ENCODE results near the gene SLC4A9. TPM values are rescaled to one million over a fixed set of nuclear protein-coding genes. Genes with fewer than 3 reads are reported as not detected.
"Not testable (repeated sequence)": the region's sequence is repeated elsewhere in the genome, so short reads cannot be mapped to it uniquely, and the experiment has no call there.

The SLC4A9 gene
- total and polyA plus RNA-seq, 2 donors (not counting 3 experiments of a cell fraction or from before 2014, with no cell fraction given), result not detected

GRCh38 chr5:140420665-140421361 is 60.8 kb downstream of the SLC4A9 start:
- Histone ChIP-seq H3K4me2 (ENCODE audit: insufficient read depth, low read length) (no peak overlapping the region), H3K27ac (ENCODE audit: insufficient read depth, low read depth, low read length) (no peak overlapping the region), H3K27me3 (ENCODE audit: control insufficient read depth in 2 of 2, insufficient read depth in 2 of 2, low read length in 2 of 2) (no peaks in the 10 kb centered on the region), H3K79me2 (ENCODE audit: control insufficient read depth, insufficient read depth, low read length) (peaks cover 85% of the 10 kb centered on the region), H3K4me1 (ENCODE audit: control insufficient read depth, extremely low read depth, insufficient read depth, low read length) (no peaks in the 10 kb centered on the region), H4K20me1 (replicated peaks; ENCODE audit: control insufficient read depth, extremely low read depth, insufficient read depth, low read length) (peaks cover 11% of the 10 kb centered on the region), H3K9me1 (replicated peaks; ENCODE audit: control insufficient read depth, extremely low read depth, insufficient read depth, low read length) (peaks cover 2% of the 10 kb centered on the region), H3K36me3 (ENCODE audit: control insufficient read depth in 2 of 2, extremely low read depth in 1 of 2, insufficient read depth in 2 of 2, low read length in 2 of 2) (no peaks in the 10 kb centered on the region), H3K9ac (replicated peaks; ENCODE audit: extremely low read depth, insufficient read depth, low read length) (no peak overlapping the region), H3K9me3 (replicated peaks; ENCODE audit: control insufficient read depth, insufficient read depth, low read length) (no peaks in the 10 kb centered on the region), H3K4me3 (replicated peaks in 1 of 3; ENCODE audit: insufficient read depth in 1 of 3, low read depth in 1 of 3, low read length in 3 of 3) (no peak overlapping the region), H2AFZ (ENCODE audit: low read depth, low read length) (no peak overlapping the region)
- CTCF ChIA-PET, result no interaction called here
- intact Hi-C loops (cut with micrococcal nuclease) (no loop called here), dilution Hi-C loops (cut with MboI; ENCODE audit: extremely low pct_ligation_motif_present, low sequenced_read_pairs) (no loop called here)
- BruUV-seq (replicated peaks), result no TSS peak
- TF ChIP-seq POLR2A (IDR thresholded peaks at IDR 0.05; ENCODE audit: low read depth, low read length) (no peak), GATA2 (IDR thresholded peaks at IDR 0.05; ENCODE audit: insufficient read depth, insufficient read length, low read depth, low read length) (no peak), POLR2AphosphoS5 (IDR thresholded peaks at IDR 0.05; ENCODE audit: insufficient read depth, low read depth, low read length) (no peak), JUN (IDR thresholded peaks at IDR 0.05; ENCODE audit: borderline replicate concordance, insufficient read depth, insufficient read length, low read depth) (no peak), MYC (IDR thresholded peaks at IDR 0.05; ENCODE audit: low read depth, low read length) (no peak), FOS (IDR thresholded peaks at IDR 0.05; ENCODE audit: borderline replicate concordance, insufficient read depth, low read length) (no peak), EZH2 (IDR thresholded peaks at IDR 0.05; ENCODE audit: borderline replicate concordance, low read depth, low read length, severe bottlenecking) (no peak)
- TF ChIP-seq, protein P1, sequence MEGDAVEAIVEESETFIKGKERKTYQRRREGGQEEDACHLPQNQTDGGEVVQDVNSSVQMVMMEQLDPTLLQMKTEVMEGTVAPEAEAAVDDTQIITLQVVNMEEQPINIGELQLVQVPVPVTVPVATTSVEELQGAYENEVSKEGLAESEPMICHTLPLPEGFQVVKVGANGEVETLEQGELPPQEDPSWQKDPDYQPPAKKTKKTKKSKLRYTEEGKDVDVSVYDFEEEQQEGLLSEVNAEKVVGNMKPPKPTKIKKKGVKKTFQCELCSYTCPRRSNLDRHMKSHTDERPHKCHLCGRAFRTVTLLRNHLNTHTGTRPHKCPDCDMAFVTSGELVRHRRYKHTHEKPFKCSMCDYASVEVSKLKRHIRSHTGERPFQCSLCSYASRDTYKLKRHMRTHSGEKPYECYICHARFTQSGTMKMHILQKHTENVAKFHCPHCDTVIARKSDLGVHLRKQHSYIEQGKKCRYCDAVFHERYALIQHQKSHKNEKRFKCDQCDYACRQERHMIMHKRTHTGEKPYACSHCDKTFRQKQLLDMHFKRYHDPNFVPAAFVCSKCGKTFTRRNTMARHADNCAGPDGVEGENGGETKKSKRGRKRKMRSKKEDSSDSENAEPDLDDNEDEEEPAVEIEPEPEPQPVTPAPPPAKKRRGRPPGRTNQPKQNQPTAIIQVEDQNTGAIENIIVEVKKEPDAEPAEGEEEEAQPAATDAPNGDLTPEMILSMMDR (IDR thresholded peaks at IDR 0.05; ENCODE audit: extremely low read depth in 1 of 2, insufficient read depth in 1 of 2, low read depth in 1 of 2, low read length in 2 of 2), result no peak
- TF ChIP-seq, protein P2, sequence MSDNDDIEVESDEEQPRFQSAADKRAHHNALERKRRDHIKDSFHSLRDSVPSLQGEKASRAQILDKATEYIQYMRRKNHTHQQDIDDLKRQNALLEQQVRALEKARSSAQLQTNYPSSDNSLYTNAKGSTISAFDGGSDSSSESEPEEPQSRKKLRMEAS (IDR thresholded peaks at IDR 0.05; ENCODE audit: insufficient read depth, insufficient read length), result no peak
- DNase-seq (ENCODE audit: low read depth, low spot score) (no peak), FAIRE-seq (no peak)
- POLR2A ChIA-PET, result no interaction called here

- BruUV-seq (replicated peaks); CTCF ChIA-PET: not testable (repeated sequence)
Observed at GRCh38 chr5:140421375-140421774, 61.4 kb downstream of the SLC4A9 start.

More at GRCh38 chr5:140421375-140421774, 61.4 kb downstream of the SLC4A9 start:
- FAIRE-seq; H3K27me3 ChIP-seq (ENCODE audit: control insufficient read depth in 2 of 2, insufficient read depth in 2 of 2, low read length in 2 of 2); intact Hi-C loops (cut with micrococcal nuclease); POLR2A ChIA-PET; dilution Hi-C loops (cut with MboI; ENCODE audit: extremely low pct_ligation_motif_present, low sequenced_read_pairs); H3K4me2 ChIP-seq (ENCODE audit: insufficient read depth, low read length); H3K9me3 ChIP-seq (replicated peaks; ENCODE audit: control insufficient read depth, insufficient read depth, low read length); H3K9me1 ChIP-seq (replicated peaks; ENCODE audit: control insufficient read depth, extremely low read depth, insufficient read depth, low read length); H3K4me1 ChIP-seq (ENCODE audit: control insufficient read depth, extremely low read depth, insufficient read depth, low read length); H3K36me3 ChIP-seq (ENCODE audit: control insufficient read depth in 2 of 2, extremely low read depth in 1 of 2, insufficient read depth in 2 of 2, low read length in 2 of 2); DNase-seq (ENCODE audit: low read depth, low spot score); H2AFZ ChIP-seq (ENCODE audit: low read depth, low read length); H3K27ac ChIP-seq (ENCODE audit: insufficient read depth, low read depth, low read length); H3K4me3 ChIP-seq (replicated peaks in 1 of 3; ENCODE audit: insufficient read depth in 1 of 3, low read depth in 1 of 3, low read length in 3 of 3); H3K9ac ChIP-seq (replicated peaks; ENCODE audit: extremely low read depth, insufficient read depth, low read length): not testable (repeated sequence)
- Histone ChIP-seq H4K20me1 (replicated peaks; ENCODE audit: control insufficient read depth, extremely low read depth, insufficient read depth, low read length) (peaks cover 12% of the 10 kb centered on the region), H3K79me2 (ENCODE audit: control insufficient read depth, insufficient read depth, low read length) (peaks cover 85% of the 10 kb centered on the region)
